NB4 (cell line): Measurements from ENCODE around the gene ZBTB12.

Source experiments
- MAX ChIP-seq: IDR thresholded peaks from 2 replicates; pipeline ENCODE4 v1.6.1; 2011; ENCODE audit warnings: low read depth, low read length
- POLR2A ChIP-seq: IDR thresholded peaks from 2 replicates; pipeline ENCODE4 v1.6.1; 2011; ENCODE audit warnings: mild to moderate bottlenecking; ENCODE audit not compliant: insufficient read length; ENCODE audit errors: extremely low read depth
- TF ChIP-seq, protein P1 (sequence below): IDR thresholded peaks from one replicate; pipeline ENCODE4 v1.5.1; 2012; ENCODE audit warnings: low read depth, low read length

DNA sequence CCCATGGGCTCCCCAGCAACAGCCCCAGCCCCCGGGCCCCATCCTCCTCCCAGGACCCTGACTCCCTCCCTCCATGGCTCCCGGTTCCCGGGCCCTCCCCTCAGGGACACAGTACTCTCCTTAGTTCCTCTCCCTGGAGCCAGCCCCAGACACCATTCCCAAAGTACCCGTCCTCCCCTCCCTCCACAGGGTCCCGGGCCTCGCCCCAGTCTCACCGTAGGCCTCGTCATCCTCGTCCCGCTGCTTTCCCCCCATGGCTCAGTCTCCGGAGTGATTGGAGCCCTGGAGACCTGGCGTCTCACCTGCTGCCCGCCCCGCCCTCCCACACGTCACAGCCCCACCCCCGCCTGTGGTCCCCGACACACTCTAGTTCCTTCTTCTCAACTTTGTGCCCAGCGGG is 23.2 kb downstream of the ZBTB12 start, which contains the start of gene SLC44A4:
- TF ChIP-seq POLR2A (no peak), MAX (no peak)
- TF ChIP-seq, protein P1, sequence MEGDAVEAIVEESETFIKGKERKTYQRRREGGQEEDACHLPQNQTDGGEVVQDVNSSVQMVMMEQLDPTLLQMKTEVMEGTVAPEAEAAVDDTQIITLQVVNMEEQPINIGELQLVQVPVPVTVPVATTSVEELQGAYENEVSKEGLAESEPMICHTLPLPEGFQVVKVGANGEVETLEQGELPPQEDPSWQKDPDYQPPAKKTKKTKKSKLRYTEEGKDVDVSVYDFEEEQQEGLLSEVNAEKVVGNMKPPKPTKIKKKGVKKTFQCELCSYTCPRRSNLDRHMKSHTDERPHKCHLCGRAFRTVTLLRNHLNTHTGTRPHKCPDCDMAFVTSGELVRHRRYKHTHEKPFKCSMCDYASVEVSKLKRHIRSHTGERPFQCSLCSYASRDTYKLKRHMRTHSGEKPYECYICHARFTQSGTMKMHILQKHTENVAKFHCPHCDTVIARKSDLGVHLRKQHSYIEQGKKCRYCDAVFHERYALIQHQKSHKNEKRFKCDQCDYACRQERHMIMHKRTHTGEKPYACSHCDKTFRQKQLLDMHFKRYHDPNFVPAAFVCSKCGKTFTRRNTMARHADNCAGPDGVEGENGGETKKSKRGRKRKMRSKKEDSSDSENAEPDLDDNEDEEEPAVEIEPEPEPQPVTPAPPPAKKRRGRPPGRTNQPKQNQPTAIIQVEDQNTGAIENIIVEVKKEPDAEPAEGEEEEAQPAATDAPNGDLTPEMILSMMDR = no peak
